Measurements from ENCODE around the gene HOXC4.
"Not testable (repeated sequence)": the region's sequence is repeated elsewhere in the genome, so short reads cannot be mapped to it uniquely, and the experiment has no call there.

Gene HOXC4

DNA sequence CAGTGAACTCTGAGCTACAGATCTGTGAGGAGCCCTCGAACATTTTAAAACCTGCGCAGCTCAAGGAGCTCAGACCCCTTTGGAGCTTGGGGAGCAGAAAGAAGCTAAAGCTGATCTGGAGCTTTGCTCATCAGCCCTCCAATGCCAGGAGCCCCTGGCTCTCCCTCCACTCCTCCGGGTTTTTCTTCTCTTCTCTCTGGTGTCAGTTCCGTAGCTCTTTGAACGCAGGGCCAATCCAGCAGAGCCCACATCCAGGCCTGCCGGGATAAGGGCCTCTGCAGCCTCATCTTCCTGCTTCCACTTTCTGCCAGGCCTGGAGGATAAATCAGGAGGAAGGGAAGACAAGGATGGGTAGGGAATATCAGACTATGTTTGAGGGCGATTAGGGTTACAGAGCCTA, 6.0 kb downstream of the HOXC4 start:
- DNase-seq, result no peak

DNA sequence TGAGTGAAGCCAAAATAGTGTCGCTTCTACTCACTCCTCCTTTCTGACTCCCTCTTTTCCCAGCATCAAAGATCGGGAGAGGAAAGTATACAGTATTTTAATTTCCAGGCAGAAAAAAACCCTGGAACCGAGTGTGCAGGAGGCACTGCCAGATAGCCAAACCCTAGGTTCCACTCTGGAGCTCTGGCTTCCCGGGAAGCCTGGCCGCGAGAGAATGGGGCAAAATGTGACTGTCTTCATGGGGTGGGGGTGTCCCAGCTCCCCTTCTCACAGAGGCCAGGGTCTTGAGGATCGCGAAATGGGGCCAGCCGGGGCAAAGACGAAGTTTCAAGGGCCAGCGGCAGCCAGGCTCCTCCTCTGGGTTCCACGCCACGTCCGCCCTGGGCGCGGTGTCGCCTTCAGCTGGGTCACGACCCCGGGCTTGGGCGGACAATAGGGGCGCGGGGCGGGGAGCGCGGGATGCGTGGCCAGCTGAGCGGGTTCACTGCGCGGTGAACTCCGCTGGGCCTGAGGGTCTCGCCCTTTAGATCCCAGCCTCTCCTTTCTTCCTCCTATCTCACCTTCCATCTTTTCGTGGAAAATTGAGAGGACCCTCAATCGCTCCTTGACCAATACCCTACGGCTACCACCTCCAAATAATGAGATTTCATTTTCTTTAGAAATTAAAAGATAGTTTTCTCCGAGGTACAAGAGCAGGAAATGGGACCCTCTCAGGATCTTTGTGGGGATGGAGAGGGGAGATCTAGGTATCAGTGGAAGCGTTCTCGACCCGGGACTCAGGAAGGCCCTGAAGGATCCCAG, 6.7 kb downstream of the HOXC4 start:
- DNase-seq, result no peak

DNA sequence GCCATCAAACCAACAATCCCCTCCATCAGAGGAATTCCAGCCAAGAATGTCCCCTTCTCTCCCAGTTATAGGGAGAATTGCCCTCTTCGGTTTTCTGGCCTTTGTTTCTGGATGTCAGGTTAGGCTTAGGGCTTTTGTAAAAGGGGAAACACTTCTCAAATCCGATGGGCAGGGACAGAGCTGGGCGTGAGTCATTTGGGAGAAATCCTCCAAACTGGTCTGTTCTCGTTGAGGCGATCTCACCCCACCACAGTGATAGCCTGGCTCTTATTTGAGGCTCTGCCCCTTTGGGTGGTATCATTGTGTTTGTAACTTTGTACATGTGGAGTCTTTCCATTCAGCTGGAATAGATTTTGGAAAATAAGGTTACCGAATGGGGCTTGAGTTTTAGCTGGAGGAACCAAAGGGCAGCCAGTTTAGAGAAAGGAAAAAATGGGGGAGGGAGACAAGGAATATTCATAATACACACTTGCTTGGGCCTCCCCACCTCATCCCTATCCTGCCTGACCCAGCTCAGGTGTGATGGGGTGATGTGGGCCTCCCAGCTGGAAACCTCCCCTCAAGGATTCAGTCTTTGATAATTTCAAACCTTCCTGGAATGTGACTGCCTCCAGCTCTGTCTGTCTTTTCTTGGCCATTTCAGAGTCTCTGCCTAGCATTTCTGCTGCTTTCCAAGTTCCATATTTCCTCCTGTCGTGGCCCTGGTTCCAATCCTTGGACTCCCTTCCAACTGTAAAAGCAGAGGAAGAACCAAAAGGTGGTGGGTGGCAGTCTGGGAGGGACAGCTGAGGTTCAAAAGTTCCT, 7.5 kb downstream of the HOXC4 start:
- no peak for DNase-seq

DNA sequence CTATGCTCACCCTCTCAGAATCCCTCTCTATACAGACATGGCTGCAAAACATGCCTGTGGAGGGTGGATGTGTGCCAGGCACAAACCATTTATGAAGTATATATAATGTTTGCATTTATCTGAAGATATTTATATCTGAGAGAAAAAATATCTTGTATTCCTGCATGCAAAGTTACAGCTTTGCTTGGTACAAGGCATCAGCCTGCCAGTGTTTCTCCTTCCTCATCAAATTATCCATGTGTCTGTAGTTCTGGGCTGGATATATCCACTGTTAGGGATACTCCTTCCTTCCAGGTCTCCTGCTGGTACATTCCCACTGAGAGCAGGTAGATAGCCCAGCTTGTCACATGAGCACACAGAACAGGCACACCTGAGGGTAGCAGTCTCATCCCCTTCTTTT, 12.0 kb downstream of the HOXC4 start:
- no peak for DNase-seq

DNA sequence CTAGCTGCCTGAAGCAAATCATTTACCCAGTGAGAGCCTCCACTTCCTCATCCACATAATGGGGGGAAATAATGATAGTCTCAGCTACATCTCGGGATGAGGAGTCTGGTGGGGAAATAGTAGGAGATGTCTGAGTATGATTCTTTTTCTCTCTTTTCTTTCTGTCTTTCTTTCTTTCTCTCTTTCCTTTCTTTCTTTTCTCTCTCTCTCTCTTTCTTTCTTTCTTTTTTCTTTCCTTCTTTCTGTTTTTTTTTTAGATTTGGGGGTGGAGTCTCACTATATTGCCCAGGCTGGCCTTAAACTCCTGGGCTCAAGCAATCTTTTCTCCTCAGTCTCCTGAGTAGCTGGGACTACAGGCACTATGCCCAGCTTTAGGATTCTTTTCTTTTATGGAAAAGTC, 12.8 kb downstream of the HOXC4 start:
- DNase-seq, result no peak

DNA sequence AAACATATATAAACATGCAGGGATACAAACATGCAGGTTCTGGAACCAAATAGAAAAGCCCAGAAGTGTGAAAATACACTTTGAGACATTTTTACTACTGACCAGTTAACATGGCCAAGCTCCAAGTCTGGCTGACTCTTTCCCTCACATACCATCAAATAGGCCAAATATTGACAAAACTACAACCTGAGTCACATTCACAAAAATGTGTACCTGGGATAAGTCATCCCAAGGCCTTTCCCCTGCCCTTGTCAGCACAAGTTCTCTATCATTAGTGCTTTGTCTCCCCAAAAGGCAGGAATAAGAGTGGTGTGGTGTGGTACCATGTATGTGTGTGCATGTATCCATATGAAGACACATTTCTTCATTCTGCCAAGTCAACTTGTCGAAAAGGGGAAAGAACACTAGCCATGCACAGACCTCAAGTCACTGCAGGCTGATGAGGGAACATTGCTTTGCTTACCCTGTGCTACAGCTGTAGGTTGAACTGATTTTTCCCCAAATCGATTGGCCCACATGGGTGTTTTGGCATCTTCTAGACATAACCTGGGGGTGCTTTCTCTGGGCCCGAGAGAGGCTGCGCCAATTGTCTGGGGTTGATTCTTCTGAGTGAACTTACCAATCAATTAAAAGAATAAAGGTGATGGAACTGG, 14.9 kb downstream of the HOXC4 start:
- DNase-seq, result no peak

DNA sequence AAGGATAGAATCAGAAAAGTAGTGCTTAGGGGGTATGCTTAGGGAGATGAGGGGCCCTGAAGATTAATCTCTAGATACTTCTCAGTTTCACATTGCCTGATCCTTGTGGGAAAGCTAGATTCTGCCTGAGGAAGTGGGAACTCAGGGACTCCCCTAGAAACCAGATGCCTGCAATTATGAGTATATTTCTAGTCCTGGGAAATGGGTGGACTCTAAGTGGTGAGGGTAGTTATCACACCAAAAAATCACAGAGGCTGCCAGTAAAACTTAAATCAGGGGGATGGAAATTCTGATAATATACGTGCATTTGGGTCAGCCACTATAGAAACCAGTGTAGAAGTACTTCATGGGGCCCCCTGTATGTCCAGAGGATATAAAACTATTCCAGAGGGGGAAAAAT, 18.3 kb downstream of the HOXC4 start:
- DNase-seq, result no peak

DNA sequence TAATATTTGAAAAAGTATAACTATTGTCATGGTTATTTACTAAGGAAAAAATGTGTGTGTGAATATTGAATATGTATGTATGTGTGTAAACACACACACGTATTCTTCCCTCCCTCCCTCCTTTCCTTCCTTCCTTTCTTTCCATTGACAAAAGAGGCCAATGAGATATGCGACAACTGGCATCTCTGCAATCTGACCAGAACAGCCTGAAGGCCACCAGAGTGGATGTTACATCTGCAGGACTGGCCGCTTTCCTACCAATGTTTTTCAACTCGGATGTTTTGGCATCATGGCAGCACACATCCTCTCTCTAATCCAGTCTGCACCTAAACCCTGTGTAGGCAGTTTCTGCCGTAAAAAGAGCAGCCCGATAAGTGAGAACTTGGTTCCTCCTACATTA, 20.7 kb downstream of the HOXC4 start:
- DNase-seq, result no peak

DNA sequence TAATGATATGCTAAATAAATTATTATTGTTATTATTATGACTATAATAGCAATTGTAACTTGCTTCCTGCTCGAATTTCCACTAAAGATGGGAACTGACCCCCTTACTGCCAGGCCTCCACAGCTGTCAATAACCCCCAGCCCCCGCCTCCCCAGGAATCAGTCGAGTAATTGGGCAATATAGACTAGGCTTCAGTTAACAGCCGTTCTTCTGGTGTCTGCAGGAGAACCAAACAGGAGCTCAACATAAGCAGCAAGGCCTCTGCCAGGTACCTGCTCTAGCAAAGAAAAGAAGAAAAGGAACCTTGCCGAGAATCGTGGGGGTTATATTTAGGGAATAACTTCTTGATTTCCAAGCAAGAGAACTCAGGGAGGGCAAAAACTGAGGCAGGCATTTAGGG, 21.8 kb downstream of the HOXC4 start:
- no peak for DNase-seq

DNA sequence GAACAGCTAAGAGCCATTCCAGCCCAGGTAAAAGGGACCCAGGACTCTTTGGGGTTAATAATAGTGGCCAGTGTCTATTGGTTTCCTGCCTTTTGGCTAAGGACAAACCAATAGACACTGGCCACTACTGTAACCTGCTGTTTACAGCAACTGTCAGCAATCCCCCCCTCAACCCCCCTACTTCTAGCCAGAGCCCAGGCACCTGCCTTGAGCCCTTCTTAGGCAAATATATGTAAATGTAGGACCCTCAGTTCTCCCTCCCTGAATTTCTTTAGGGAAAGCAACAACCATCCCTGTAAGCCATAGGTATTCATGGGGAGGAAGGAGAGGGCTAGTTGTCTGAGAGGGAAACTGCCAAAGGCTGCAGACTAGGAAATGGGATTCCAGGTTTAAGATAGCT, 22.3 kb downstream of the HOXC4 start:
- DNase-seq, result no peak

DNA sequence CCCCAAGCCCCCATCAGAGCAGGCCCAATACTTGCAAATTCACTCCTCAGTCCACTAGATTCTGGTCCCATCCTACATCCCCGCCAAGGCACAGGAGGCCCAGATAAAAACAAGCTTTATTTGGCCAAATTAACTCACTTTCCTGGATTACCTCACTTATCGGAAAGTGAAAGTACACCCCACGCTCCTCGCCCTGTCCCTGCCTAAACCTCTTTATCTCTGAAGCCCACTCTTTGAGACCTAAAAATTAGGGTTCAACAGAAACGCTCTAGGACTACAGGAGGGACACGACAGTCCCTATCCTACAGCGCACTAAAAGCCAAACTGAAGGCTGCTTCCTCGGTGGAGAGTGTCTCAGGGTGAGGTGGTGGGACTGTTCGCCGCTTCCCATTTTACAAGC, 24.2 kb downstream of the HOXC4 start:
- not testable (repeated sequence) for DNase-seq

DNA sequence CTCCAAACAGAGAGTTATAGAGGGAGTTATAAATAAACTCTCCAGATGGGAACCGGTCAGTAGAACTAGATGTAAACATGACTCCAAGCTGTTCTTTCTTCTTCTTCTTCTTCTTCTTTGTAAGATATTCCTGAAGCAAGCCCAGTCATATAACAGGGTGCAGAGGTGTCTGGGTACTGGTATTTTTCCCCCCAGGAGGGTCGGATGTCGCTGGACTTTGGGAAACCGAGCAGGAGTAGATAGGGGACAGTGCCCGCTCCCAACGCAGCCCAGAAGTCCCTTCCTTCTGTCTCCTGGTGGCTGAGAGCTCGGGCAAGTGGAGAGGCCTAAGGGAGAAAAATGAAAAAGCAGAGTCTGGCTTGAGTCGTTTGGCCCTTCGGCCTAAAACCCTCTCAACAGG, 25.5 kb downstream of the HOXC4 start:
- DNase-seq, result not testable (repeated sequence)

DNA sequence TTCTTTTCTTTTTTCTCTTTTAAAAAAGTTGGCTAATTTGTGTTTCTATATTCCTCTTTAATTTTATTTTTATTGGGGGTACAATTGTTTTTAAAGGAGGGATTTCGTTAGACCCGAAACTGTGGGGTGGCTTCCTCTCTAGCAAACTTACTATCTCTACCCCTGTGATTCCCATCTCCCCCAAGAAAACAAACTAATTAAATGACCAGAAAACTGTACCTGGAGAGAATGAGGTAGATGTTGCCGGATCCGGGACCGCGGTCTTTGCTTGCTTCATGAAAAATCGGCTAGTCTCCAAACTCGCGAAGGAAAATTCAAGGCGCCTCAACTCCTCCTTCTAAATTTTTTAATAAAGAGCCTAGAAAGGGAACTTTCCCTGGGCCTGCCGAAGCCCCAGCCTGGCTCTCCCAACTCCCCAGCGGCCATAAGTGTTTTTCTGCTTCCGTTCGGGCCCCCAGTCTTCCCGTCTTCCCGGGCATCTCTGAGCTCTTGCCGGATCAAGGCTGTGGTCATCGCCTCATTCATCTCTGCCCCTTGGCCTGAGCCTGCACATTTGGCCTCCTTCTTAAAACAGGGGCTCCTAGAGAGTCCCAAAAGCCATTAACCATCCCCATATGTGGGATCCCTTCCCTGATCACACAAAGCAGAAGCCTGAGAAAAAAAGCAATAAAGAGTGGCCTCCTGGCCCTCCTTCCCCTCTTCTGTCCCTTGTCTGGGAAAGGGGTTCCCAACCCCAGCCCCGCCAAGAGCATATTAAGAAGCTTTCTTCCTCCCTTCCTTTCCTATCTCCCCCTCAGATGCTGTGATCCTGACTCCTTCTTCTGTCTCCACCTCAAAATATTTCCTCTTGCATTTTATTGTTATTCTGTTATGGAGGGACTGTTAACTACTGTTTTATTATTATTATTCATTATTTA, 26.6 kb downstream of the HOXC4 start:
- not testable (repeated sequence) for DNase-seq

DNA sequence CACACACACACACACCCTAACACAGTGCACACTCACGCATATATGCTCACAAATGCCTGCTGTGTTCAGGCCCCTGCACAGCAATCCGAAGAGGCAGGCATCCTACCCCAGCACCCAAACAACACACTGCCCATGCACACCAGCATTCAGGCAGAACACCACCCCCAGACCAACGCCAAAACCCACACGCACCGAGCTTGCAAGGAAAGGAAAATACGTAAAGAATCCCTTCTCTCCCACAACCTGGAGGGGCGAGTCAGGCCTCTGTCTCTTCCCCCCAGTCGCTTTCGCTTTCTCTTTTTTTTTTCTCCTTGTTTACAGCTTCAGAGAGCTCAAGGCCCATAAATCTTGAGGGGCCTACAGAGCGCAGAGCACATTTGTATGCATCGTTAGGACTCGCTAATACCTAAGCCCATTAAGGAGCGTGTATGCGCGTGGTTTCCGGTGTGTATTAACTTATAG, 27.4 kb downstream of the HOXC4 start:
- not testable (repeated sequence) for DNase-seq

DNA sequence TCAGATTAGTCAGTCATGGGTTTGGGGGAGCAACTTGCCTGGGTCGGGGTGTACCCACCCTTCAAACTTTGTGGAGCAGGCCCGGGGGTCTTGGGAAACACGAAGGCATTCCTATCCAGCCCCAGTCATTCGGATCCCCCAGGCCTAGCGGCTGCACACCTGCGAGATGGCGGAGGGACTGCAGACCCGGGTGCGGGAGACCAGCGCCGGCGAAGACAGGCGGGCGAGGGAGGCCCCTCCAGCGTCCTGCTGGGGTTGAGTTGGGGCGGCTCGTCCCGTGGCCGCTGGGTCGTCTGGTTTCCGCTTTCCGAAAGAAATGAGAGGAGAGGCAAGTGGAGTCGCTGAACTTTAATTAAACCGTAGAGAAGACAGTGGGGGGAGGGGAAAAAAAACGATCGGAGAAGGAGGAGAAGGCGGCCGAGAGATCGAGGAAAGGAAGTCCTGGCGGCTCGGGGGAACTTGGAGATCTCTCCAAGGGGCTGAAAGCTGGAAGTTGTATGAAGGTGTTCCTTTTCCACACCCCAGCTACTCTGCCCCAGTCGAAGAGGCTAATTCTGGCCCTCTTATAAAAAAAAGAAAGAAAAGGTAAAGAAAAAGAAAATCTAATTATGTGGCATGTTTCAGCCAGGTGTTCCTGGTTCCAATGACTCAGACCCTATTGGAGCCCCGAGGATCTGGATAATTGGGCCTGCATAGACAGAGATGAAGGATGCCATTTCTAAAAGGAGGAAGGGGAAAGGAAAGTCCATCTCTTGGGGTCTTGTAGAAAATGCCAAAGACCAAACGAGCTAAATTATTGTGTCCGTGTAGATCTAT, 28.2 kb downstream of the HOXC4 start:
- not testable (repeated sequence) for DNase-seq

DNA sequence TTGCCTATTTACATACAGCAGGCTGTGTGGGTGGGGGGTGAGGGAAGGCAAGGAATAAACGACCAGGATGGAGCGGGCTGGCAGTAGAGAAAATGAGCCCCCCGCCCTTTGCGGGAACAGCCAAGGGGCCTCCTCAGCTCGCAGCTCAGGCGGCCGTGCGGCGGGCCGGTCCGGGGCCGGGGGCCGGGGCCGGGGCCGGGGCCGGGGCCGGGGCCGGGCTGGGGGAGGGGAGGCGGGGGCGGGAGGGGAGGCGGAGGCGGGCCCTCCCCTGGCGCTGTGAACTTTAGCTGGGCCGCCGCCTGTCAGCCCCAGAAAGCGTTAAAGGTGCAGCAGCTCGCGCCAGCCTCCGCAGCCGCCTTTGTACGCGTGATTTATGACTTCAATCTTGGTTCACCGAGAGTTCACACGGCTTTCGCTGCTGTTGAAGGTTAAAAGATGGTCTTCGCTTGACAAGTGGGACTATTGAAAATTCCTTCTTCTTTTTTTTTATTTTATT, 28.8 kb downstream of the HOXC4 start:
- DNase-seq, result no peak

DNA sequence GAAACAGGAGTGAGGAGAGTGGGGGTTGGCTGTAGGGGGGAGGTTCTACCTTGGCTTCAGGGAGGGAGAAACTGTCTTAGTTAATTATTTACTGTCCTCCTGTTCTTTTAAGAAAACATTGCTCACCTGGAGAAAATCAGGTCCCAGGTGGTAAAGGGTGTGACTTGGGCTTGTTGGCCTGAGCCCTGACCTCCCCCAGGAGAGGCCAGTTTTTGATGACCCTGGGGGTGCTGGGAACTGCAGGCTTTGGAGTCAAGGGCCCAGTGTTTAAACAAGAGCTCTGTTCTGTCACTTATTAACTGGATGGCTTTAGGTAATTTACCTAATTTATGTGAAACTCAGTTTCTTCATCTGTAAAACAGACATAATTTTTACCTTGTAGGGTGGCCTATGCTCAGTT, 34.4 kb downstream of the HOXC4 start:
- not testable (repeated sequence) for DNase-seq

DNA sequence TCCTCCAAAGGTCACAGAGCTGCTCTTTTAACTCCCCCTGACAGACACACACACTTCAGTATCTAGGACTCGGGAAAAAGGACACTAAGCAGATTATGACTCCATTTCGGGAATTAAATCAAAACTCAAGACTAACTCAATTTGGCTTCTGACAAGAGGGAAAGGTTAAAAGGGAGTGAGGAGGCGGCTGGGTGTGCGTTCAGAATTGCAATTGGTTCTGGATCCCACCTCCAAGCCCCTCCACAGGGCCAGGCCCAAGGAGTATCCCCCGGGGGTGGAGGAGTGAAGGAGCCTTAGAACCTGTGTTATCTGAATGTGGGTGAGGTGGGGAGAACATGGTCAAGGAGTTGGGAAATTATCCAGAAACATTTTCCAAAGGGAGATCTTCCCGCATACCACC, 35.8 kb downstream of the HOXC4 start:
- DNase-seq, result not testable (repeated sequence)

DNA sequence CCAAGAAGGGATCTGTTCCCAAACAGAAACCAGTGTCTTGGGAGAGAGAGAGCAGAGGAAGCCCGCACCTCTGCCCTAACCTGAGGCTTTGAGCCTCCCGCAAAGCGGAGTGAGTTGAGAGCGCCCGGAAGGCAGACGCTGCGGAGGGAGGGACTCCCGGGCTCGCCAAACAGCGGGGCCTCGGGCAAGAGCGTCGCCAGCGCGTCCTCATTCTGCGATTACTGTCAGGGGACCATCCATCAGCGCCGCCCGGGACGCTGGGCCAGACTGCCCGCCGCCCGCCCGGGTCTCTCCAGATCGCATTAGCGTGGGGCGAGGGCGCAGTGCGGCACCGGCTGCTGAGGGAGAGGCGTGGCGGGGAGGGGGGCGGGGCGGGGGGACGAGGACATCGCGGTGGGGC, 36.7 kb downstream of the HOXC4 start:
- DNase-seq, result not testable (repeated sequence)

DNA sequence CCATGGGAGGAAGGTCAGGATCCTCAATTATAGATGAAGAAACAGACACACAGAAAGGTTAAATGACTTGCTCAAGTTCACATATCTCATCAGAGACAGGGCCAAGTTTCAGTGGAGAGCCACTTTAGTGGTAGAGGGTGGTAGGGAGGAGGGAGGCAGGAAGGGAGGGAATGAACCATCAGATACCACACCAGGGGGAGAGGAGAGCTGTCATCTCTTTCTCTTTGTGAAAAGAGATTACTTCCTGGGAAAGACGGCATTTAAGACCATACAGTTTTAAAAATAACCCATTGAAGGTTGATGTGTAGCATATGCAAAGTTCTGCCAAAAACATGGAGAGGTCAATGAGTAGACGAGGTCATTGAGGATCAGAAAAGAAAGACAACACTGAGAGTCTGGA, 39.3 kb downstream of the HOXC4 start:
- not testable (repeated sequence) for DNase-seq

DNA sequence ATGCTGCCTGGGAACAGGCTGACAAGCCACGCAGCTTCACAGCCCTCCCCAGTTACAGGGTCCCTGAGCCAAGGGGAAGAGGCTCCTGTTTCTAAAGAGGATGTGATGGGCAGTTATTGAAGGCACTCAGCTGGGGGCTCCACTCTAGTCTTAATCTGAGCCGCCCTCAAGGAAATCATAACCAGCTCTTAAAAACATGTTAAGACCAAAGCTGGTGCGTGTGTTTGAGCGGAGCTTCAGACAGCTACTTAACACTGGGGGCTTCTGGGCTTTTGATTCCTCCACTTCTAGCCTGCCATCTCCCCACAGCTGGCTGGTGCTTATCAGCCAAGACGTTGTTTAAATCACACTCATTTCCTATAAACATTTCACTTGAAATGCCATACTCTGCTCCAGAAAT, 42.3 kb downstream of the HOXC4 start:
- not testable (repeated sequence) for DNase-seq
